ENCODE data around the gene CCN2. TPM values are rescaled to one million over a fixed set of nuclear protein-coding genes. Genes with fewer than 3 reads are reported as not detected.

Gene CCN2
- total RNA-seq, 1 experiment from 2014 or later = 67.8 TPM

GRCh38 chr6:131954059-131954774 lies 3.0 kb upstream of the CCN2 start:
- ATAC-seq (no peak), DNase-seq (ENCODE audit: low spot score) (no peak)
- H3K4me1 Mint-ChIP-seq = peaks cover 65% of the 10 kb centered on the region
- peaks cover 16% of the 10 kb centered on the region for H3K36me3 Mint-ChIP-seq
- no peaks in the 10 kb centered on the region for H3K27me3 Mint-ChIP-seq (ENCODE audit: low read depth)
- CTCF ChIA-PET = interaction anchor here (0.7 kb wide), 1 partner anchor 83 kb away, joined by 3 read pairs; no protein-coding TSS in a partner anchor
- no peaks in the 10 kb centered on the region for H3K9me3 Mint-ChIP-seq
- POLR2A ChIA-PET = no interaction called here
- 0 out of 2 replicates have a peak overlapping the region, but pooled peaks have one; percentile 12 for H3K4me3 Mint-ChIP-seq
- H3K27ac Mint-ChIP-seq = peak overlapping the region; percentile 68
- no peak for TF ChIP-seq USF1 (CRISPR knock-in tag; IDR thresholded peaks at IDR 0.05)
- no peak for TF ChIP-seq CTCF (IDR thresholded peaks at IDR 0.05)
- TF ChIP-seq ZNF219 (CRISPR knock-in tag; IDR thresholded peaks at IDR 0.05; ENCODE audit: borderline replicate concordance) = no peak
- TF ChIP-seq SP1 (CRISPR knock-in tag; conservative IDR thresholded peaks at IDR 0.05) = no peak
- 0 out of 2 replicates have a peak, but pooled peaks have one; percentile 42 for TF ChIP-seq NFE2L1 (CRISPR knock-in tag; IDR thresholded peaks at IDR 0.05)

GRCh38 chr6:131952886-131953509 lies 1.8 kb upstream of the CCN2 start:
- ChIA-PET CTCF (interaction anchor here (1.5 kb wide), 1 partner anchor 300 kb away, joined by 3 read pairs; no protein-coding TSS in a partner anchor), POLR2A (no interaction called here)
- peak overlapping the region; percentile 66 for H3K4me3 Mint-ChIP-seq
- H3K27ac Mint-ChIP-seq = peak overlapping the region; percentile 93
- DNase-seq (ENCODE audit: low spot score) (peak; percentile 38), ATAC-seq (peak; percentile 9)
- TF ChIP-seq STAT6 (CRISPR knock-in tag; conservative IDR thresholded peaks at IDR 0.05; ENCODE audit: low read depth) (no peak), USF2 (CRISPR knock-in tag; IDR thresholded peaks at IDR 0.05) (0 out of 2 replicates have a peak, but pooled peaks have one; percentile 11), ETV6 (CRISPR knock-in tag; IDR thresholded peaks at IDR 0.05) (0 out of 2 replicates have a peak, but pooled peaks have one; percentile 24)
- peaks cover 23% of the 10 kb centered on the region for H3K36me3 Mint-ChIP-seq
- H3K27me3 Mint-ChIP-seq (ENCODE audit: low read depth) = no peaks in the 10 kb centered on the region
- no peaks in the 10 kb centered on the region for H3K9me3 Mint-ChIP-seq
- peaks cover 75% of the 10 kb centered on the region for H3K4me1 Mint-ChIP-seq

- no peak for TF ChIP-seq ERG (CRISPR knock-in tag; IDR thresholded peaks at IDR 0.05)
- TF ChIP-seq ZSCAN18 (CRISPR knock-in tag; IDR thresholded peaks at IDR 0.05) = no peak
- TF ChIP-seq FOXP1 (CRISPR knock-in tag; IDR thresholded peaks at IDR 0.05; ENCODE audit: borderline replicate concordance) = no peak
- no peak for TF ChIP-seq MLX (CRISPR knock-in tag; IDR thresholded peaks at IDR 0.05)
- no peak for TF ChIP-seq TEAD1 (CRISPR knock-in tag; IDR thresholded peaks at IDR 0.05)
- no peak for TF ChIP-seq ATF3 (CRISPR knock-in tag; conservative IDR thresholded peaks at IDR 0.05)
- TF ChIP-seq NR1H2 (CRISPR knock-in tag; IDR thresholded peaks at IDR 0.05) = no peak
- DNase-seq (ENCODE audit: low spot score) = no peak
- peak overlapping the region; percentile 96 for H3K27ac Mint-ChIP-seq
- no peaks in the 10 kb centered on the region for H3K27me3 Mint-ChIP-seq (ENCODE audit: low read depth)
- peaks cover 78% of the 10 kb centered on the region for H3K4me1 Mint-ChIP-seq
- no peak for ATAC-seq
- ChIA-PET POLR2A (interaction anchor here (0.6 to 2.3 kb wide), 34 partner anchors 9 to 448 kb away, joined by 3 to 12 read pairs (median 4); partner anchors contain the start of genes ENPP1 and MED23), CTCF (interaction anchor here (0.7 to 3.4 kb wide), 15 partner anchors 18 to 328 kb away, joined by 3 to 20 read pairs (median 5); no protein-coding TSS in a partner anchor)
- peaks cover 27% of the 10 kb centered on the region for H3K36me3 Mint-ChIP-seq
- H3K4me3 Mint-ChIP-seq = peak overlapping the region; percentile 66
- no peaks in the 10 kb centered on the region for H3K9me3 Mint-ChIP-seq
These were observed 531 bp upstream of the CCN2 start for GRCh38 chr6:131951576-131952230.
